Tibial nerve (tissue), 3 donors: Measurements from ENCODE around the gene NR3C1.

Experiments
- CTCF ChIP-seq, 5 experiments: fragments of 200-600 bp in 3 of 5; fragments of 450-650 bp in 2 of 5; sonication (generic) in 3 of 5; IDR thresholded peaks; one replicate each; pipeline ENCODE4 v1.5.1; 2016 to 2019; ENCODE audit warnings: antibody characterized with exemption in 5 of 5, mild to moderate bottlenecking in 3 of 5, moderate library complexity in 2 of 5
- POLR2A ChIP-seq, 2 donors: fragments of 450-650 bp; IDR thresholded peaks; one replicate each; pipeline ENCODE4 v1.6.1; 2017; ENCODE audit warnings: antibody characterized with exemption in 2 of 2, mild to moderate bottlenecking in 2 of 2, moderate library complexity in 2 of 2

DNA sequence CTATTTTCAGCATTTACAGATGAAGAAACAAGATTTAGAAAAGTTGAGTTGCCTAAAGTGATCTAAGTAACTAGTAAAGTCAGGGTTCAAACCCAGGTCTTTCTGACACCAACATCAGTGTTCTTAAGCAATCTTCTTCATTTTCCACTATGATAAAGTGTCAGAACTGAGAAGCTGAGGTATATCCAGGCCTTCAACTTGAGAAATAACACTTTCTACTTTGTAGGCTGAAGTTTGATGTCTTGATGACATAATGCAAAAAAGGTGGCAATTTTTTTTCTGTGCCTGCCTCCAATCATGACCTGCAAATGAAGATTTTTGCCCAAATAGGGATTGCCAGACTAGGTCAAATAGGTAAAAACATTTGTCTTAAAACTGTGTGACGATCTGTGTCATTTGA lies 81.3 kb downstream of the NR3C1 start:
- no peak for TF ChIP-seq CTCF (IDR thresholded peaks at IDR 0.05)
- TF ChIP-seq POLR2A (IDR thresholded peaks at IDR 0.05) = no peak
